SK-N-SH (cell line): ENCODE measurements around the gene MTCL1. TPM values are rescaled to one million over a fixed set of nuclear protein-coding genes. Genes with fewer than 3 reads are reported as not detected.

Experiments
- CTCF ChIA-PET: fragments of 300-600, 350-600 bp; formaldehyde crosslinking; extraction: SDS; loops from one replicate; lab custom pipeline; 2021; lab: Yijun Ruan, JAX
- POLR2A ChIA-PET: fragments of 350-600 bp; sonication (Branson Sonifier 250); formaldehyde crosslinking; extraction: SDS; loops from one replicate; lab custom pipeline; 2020; ENCODE audit warnings: antibody characterized with exemption, inconsistent platforms; lab: Yijun Ruan, JAX
- DNase-seq: peaks from one replicate; pipeline ENCODE4 v3.0.0; 2012
- H2AFZ ChIP-seq: fragments of 200-600 bp; sonication (generic); 2 replicates; pipeline ENCODE4 v1.8.1; 2016; ENCODE audit warnings: antibody characterized with exemption, mild to moderate bottlenecking, low read depth
- H3F3A ChIP-seq: fragments of 200-600 bp; sonication (generic); replicated peaks from 2 replicates; pipeline ENCODE3; 2016; ENCODE audit warnings: antibody characterized with exemption, mild to moderate bottlenecking; ENCODE audit not compliant: insufficient read depth
- H3K27ac ChIP-seq, 2 experiments: fragments of 200-500 bp in 1 of 2; fragments of 200-600 bp in 1 of 2; sonication (Bioruptor generic) in 1 of 2; sonication (generic), shearing (Covaris generic) in 1 of 2; 2 replicates each; pipeline versions ENCODE4 v1.5.1 to v1.6.1; 2014 to 2016; ENCODE audit warnings: low read depth in 2 of 2, inconsistent platforms in 1 of 2, low read length in 1 of 2, mild to moderate bottlenecking in 1 of 2, mixed read lengths in 1 of 2
- H3K27me3 ChIP-seq: fragments of 200-600 bp; sonication (generic), shearing (Covaris generic); 2 replicates; pipeline ENCODE4 v1.6.1; 2016; ENCODE audit warnings: mixed run types; ENCODE audit not compliant: insufficient read depth
- H3K36me3 ChIP-seq, 2 experiments: fragments of 200-500 bp in 1 of 2; fragments of 200-600 bp in 1 of 2; sonication (Bioruptor generic) in 1 of 2; sonication (generic) in 1 of 2; replicated peaks in 1 of 2; 2 replicates each; pipeline versions ENCODE3 to v1.5.1; 2014 to 2016; ENCODE audit warnings: low read length in 1 of 2, mild to moderate bottlenecking in 1 of 2; ENCODE audit not compliant: insufficient read depth in 2 of 2, control insufficient read depth in 1 of 2
- H3K4me1 ChIP-seq, 2 experiments: fragments of 200-500 bp in 1 of 2; fragments of 200-600 bp in 1 of 2; sonication (Bioruptor generic) in 1 of 2; sonication (generic), shearing (Covaris generic) in 1 of 2; 2 replicates each; pipeline versions ENCODE4 v1.5.1 to v1.6.1; 2014 to 2016; ENCODE audit warnings: low read depth in 1 of 2, low read length in 1 of 2, mixed run types in 1 of 2; ENCODE audit not compliant: insufficient read depth in 2 of 2, control insufficient read depth in 1 of 2
- H3K4me2 ChIP-seq: fragments of 200-600 bp; sonication (generic), shearing (Covaris generic); 2 replicates; pipeline ENCODE4 v1.6.1; 2017; ENCODE audit warnings: mixed run types
- H3K4me3 ChIP-seq, 2 experiments: fragments of 200-500 bp in 1 of 2; fragments of 200-600 bp in 1 of 2; sonication (Bioruptor generic) in 1 of 2; sonication (generic), shearing (Covaris generic) in 1 of 2; 2 replicates each; pipeline versions ENCODE4 v1.5.1 to v1.8.1; 2014 to 2016; ENCODE audit warnings: low read depth in 2 of 2, inconsistent platforms in 1 of 2, low read length in 1 of 2, mild to moderate bottlenecking in 1 of 2, mixed read lengths in 1 of 2, moderate library complexity in 1 of 2
- H3K79me2 ChIP-seq: fragments of 200-600 bp; sonication (generic); 2 replicates; pipeline ENCODE4 v1.8.1; 2017; ENCODE audit warnings: mild to moderate bottlenecking; ENCODE audit not compliant: insufficient read depth
- H3K9ac ChIP-seq: fragments of 200-600 bp; sonication (generic); 2 replicates; pipeline ENCODE4 v1.6.1; 2017; ENCODE audit warnings: mixed run types
- H3K9me2 ChIP-seq: fragments of 200-600 bp; sonication (generic); 2 replicates; pipeline ENCODE4 v1.6.1; 2017; ENCODE audit warnings: mixed run types
- H3K9me3 ChIP-seq: fragments of 200-600 bp; sonication (generic); 2 replicates; pipeline ENCODE4 v1.6.1; 2017; ENCODE audit warnings: mixed run types, mild to moderate bottlenecking, moderate library complexity
- H4K20me1 ChIP-seq: fragments of 200-600 bp; sonication (generic); 2 replicates; pipeline ENCODE4 v1.6.1; 2017; ENCODE audit warnings: mild to moderate bottlenecking, mixed run types; ENCODE audit not compliant: insufficient read depth
- EP300 ChIP-seq, 2 experiments: IDR thresholded peaks; 2 replicates each; pipeline versions ENCODE4 v1.4.0 to v1.6.1; 2012; ENCODE audit warnings: borderline replicate concordance in 1 of 2, low read depth in 1 of 2, low read length in 1 of 2
- EZH2phosphoT487 ChIP-seq: fragments of 200-600 bp; sonication (generic); IDR thresholded peaks from 2 replicates; pipeline ENCODE4 v1.6.1; 2017; ENCODE audit warnings: low read depth, mixed run types, mild to moderate bottlenecking, antibody characterized with exemption, moderate library complexity, borderline replicate concordance
- FOXJ3 ChIP-seq: sonication (generic); formaldehyde crosslinking; IDR thresholded peaks from 2 replicates; pipeline ENCODE4 v1.5.1; 2020; ENCODE audit warnings: mild to moderate bottlenecking, missing genetic modification reagents
- FOXM1 ChIP-seq: IDR thresholded peaks from 2 replicates; pipeline ENCODE4 v1.4.0; 2012; ENCODE audit warnings: low read depth, mild to moderate bottlenecking
- GATA2 ChIP-seq: sonication (generic); formaldehyde crosslinking; IDR thresholded peaks from 2 replicates; pipeline ENCODE4 v1.5.0; 2020; ENCODE audit warnings: mild to moderate bottlenecking, missing genetic modification reagents
- JUND ChIP-seq: IDR thresholded peaks from 2 replicates; pipeline ENCODE4 v1.4.0; 2012
- MAX ChIP-seq: IDR thresholded peaks from 2 replicates; pipeline ENCODE4 v1.4.0; 2012; ENCODE audit warnings: low read depth
- MEF2A ChIP-seq: IDR thresholded peaks from 2 replicates; pipeline ENCODE4 v1.4.0; 2012; ENCODE audit warnings: low read depth, borderline replicate concordance
- MXI1 ChIP-seq: IDR thresholded peaks from 2 replicates; pipeline ENCODE4 v1.6.1; 2012; ENCODE audit warnings: mild to moderate bottlenecking, low read depth, low read length, improper control_type of control experiment
- PBX3 ChIP-seq: IDR thresholded peaks from 2 replicates; pipeline ENCODE4; 2012
- RAD21 ChIP-seq: IDR thresholded peaks from 2 replicates; pipeline ENCODE4 v1.6.1; 2012; ENCODE audit warnings: mild to moderate bottlenecking, low read length
- REST ChIP-seq: IDR thresholded peaks from 2 replicates; pipeline ENCODE4 v1.6.1; 2012; ENCODE audit warnings: mild to moderate bottlenecking, low read depth, low read length, moderate library complexity
- RFX5 ChIP-seq: IDR thresholded peaks from 2 replicates; pipeline ENCODE4 v1.6.1; 2012; ENCODE audit warnings: mild to moderate bottlenecking, improper control_type of control experiment, low read length
- RXRA ChIP-seq: IDR thresholded peaks from 2 replicates; pipeline ENCODE4 v1.4.0; 2012; ENCODE audit warnings: low read depth, mild to moderate bottlenecking, borderline replicate concordance
- SMC3 ChIP-seq: IDR thresholded peaks from 2 replicates; pipeline ENCODE4 v1.6.1; 2012; ENCODE audit warnings: low read depth, low read length, improper control_type of control experiment
- TCF12 ChIP-seq: IDR thresholded peaks from 2 replicates; pipeline ENCODE4 v1.4.0; 2012
- TEAD4 ChIP-seq: IDR thresholded peaks from 2 replicates; pipeline ENCODE4 v1.4.0; 2012; ENCODE audit warnings: mild to moderate bottlenecking, borderline replicate concordance; ENCODE audit not compliant: insufficient read depth
- USF2 ChIP-seq: fragments of 150-350 bp; IDR thresholded peaks from 2 replicates; pipeline ENCODE4 v1.6.1; 2017; ENCODE audit warnings: antibody characterized with exemption, low read length, low read depth, borderline replicate concordance
- ZBTB33 ChIP-seq: IDR thresholded peaks from 2 replicates; pipeline ENCODE4 v1.4.0; 2012; ENCODE audit warnings: low read depth, borderline replicate concordance
- WGBS: methylation state at CpG from one replicate; pipeline ENCODE4 v1.1.6; 2017; ENCODE audit warnings: low lambda C conversion rate; 5-methylcytosine and 5-hydroxymethylcytosine counted together
- polyA plus RNA-seq, 3 experiments: library from polyadenylated mRNA; depleted of rRNA; stranded (reverse); fragments of >200 nt; gene quantifications; 2 replicates each; pipeline ENCODE4 v1.2.3, GENCODE V29; 2012

MTCL1 gene
- polyA plus RNA-seq, 1 of the 3 experiments (the other 2 are of a cell fraction), result 33.5 TPM

- no peaks in the 10 kb centered on the region for H3K9me3 ChIP-seq
- WGBS, result 90% methylated on average over 4 of the region's 4 CpGs
- H3F3A ChIP-seq, result peaks cover 13% of the 10 kb centered on the region
- ChIA-PET POLR2A (interaction anchor here (0.9 to 2.3 kb wide), 8 partner anchors 13 to 219 kb away, joined by 3 to 26 read pairs (median 11); partner anchors contain the start of genes MTCL1 and RAB12), CTCF (interaction anchor here (1.0 to 3.6 kb wide), 4 partner anchors 31 to 215 kb away, joined by 4 to 20 read pairs (median 8); partner anchors contain the start of gene MTCL1)
- peaks cover 7% of the 10 kb centered on the region; the same call in 1 of the 2 replicates for H3K79me2 ChIP-seq
- TF ChIP-seq MAX (no peak), RAD21 (no peak), USF2 (no peak), PBX3 (no peak), SMC3 (no peak), TCF12 (no peak), FOXM1 (no peak), REST (no peak), JUND (no peak), FOXJ3 (CRISPR knock-in tag) (no peak), ZBTB33 (no peak), EZH2phosphoT487 (no peak), MEF2A (no peak), GATA2 (no peak), TEAD4 (no peak), MXI1 (no peak), EP300 (IDR thresholded peaks at IDR 0.05; ENCODE audit: borderline replicate concordance in 1 of 2, low read depth in 1 of 2, low read length in 1 of 2) (no peak), RXRA (no peak), RFX5 (no peak)
- no peaks in the 10 kb centered on the region for H3K27me3 ChIP-seq
- H3K9me2 ChIP-seq, result no peaks in the 10 kb centered on the region
- H3K4me3 ChIP-seq, result no peak overlapping the region
- H3K36me3 ChIP-seq, result peaks cover 14 to 22% of the 10 kb centered on the region in 2 experiments
- H3K4me1 ChIP-seq, result peaks cover 3 to 45% of the 10 kb centered on the region in 2 experiments; a peak in 3 of 4 replicates
- no peak overlapping the region for H3K4me2 ChIP-seq
- H3K27ac ChIP-seq, result peak overlapping the region in 1 of 2 experiments; percentile 99; a peak in 2 of 4 replicates
- H3K9ac ChIP-seq, result no peak overlapping the region
- H4K20me1 ChIP-seq, result no peaks in the 10 kb centered on the region
- DNase-seq, result no peak
- H2AFZ ChIP-seq, result no peak overlapping the region
Measured at GRCh38 chr18:8767340-8767739, 62.0 kb downstream of the MTCL1 start.
